Astrocyte of the spinal cord (primary cell): ENCODE measurements around the gene CPEB4.

ENCODE experiments used
- DNase-seq: peaks from one replicate; pipeline ENCODE4 v3.0.0; 2011; ENCODE audit warnings: low read depth, low spot score
- H3K4me3 ChIP-seq: 2 replicates; pipeline ENCODE4 v1.5.1; 2011; ENCODE audit warnings: low read depth, mild to moderate bottlenecking, low read length, moderate library complexity
- CTCF ChIP-seq: IDR thresholded peaks from 2 replicates; pipeline ENCODE4 v1.5.1; 2012; ENCODE audit warnings: low read depth, mild to moderate bottlenecking, low read length, inconsistent platforms
- in situ Hi-C: cut with HindIII; loops from 2 replicates; pipeline ENCODE4 v1.10.0; 2017; ENCODE audit warnings: low sequenced_read_pairs

The CPEB4 gene

GRCh38 chr5:173845321-173845720, 42.8 kb upstream of the CPEB4 start:
- no peak for TF ChIP-seq CTCF
- in situ Hi-C loops = no loop called here
- H3K4me3 ChIP-seq = no peak overlapping the region
- DNase-seq = no peak

GRCh38 chr5:173846929-173847501, 41.1 kb upstream of the CPEB4 start:
- no peak overlapping the region for H3K4me3 ChIP-seq
- in situ Hi-C loops = no loop called here
- no peak for DNase-seq
- TF ChIP-seq CTCF = no peak

- in situ Hi-C loops = no loop called here
- DNase-seq = no peak
These were observed 39.1 kb upstream of the CPEB4 start for GRCh38 chr5:173848986-173849596.

GRCh38 chr5:173849908-173850307, 38.2 kb upstream of the CPEB4 start:
- in situ Hi-C loops = no loop called here
- H3K4me3 ChIP-seq = no peak overlapping the region
- no peak for DNase-seq
- TF ChIP-seq CTCF = no peak

More at GRCh38 chr5:173848986-173849596, 39.1 kb upstream of the CPEB4 start:
- H3K4me3 ChIP-seq = no peak overlapping the region
- TF ChIP-seq CTCF = no peak

- TF ChIP-seq CTCF = no peak
- H3K4me3 ChIP-seq = no peak overlapping the region
- in situ Hi-C loops = no loop called here
- DNase-seq = no peak
These were observed 37.5 kb upstream of the CPEB4 start for GRCh38 chr5:173850659-173851058.

- no peak overlapping the region for H3K4me3 ChIP-seq
- in situ Hi-C loops = no loop called here
- DNase-seq = no peak
- TF ChIP-seq CTCF = no peak
These were observed 36.4 kb upstream of the CPEB4 start for GRCh38 chr5:173851595-173852243.
